ENCODE results near the gene HOXA1. TPM values are rescaled to one million over a fixed set of nuclear protein-coding genes. Genes with fewer than 3 reads are reported as not detected.
A peak's percentile ranks its signal among the peaks of the same experiment; 100 is the strongest.

HOXA1 gene
- polyA plus RNA-seq, 4 donors, result 0.49 to 4.5 (median 0.81) TPM; not detected in 1

DNA sequence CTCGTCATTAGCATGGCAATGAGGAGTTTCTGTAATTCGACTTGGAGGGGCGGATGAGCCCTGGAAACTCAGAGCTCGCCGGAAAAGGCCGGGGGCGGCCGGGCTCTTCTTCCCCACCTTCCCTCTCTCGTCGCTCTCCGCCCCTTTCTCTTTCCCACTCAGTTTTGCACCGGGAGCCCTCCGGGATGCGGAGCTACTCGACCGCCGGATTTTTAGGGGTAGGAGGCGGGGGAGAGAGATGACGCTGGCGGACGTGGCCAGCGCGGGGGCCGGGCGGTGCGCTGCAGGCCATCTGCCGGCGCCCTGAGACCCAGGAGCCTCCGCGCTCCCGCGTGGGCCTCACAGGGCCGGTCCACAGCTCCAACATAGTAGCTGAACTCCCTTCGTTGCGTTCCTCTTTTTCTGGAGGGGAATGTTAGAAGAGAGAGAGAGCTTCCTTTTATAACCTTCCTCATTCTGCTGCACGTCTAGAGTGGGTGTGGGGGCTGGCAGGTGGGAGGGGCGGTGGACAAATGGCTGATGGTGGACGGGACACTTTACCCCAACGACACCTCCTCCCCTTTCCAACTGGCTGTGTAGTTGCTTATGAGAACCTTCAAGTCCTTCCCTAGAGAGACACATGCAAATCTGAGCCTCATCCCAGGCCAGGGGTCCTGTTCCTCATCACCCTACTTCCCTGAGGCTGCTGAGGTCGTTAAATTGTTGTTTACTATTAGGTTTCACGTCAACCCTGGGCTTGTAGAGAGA, 1.1 kb upstream of the HOXA1 start:
- peaks cover 0 to 12% (median 0%) of the 10 kb centered on the region in 3 donors for H3K36me3 ChIP-seq (ENCODE audit: control insufficient read depth in 3 of 3, insufficient read depth in 2 of 3, low read depth in 1 of 3, low read length in 3 of 3)
- H3K4me3 ChIP-seq (ENCODE audit: low read depth in 1 of 3, low read length in 3 of 3), result peak overlapping the region; percentile 78 to 98 (median 81)
- H3K9me3 ChIP-seq (ENCODE audit: control insufficient read depth in 2 of 2, insufficient read depth in 1 of 2, low read depth in 1 of 2, low read length in 1 of 2), result no peaks in the 10 kb centered on the region
- H3K27me3 ChIP-seq (ENCODE audit: control insufficient read depth in 3 of 3, insufficient read depth in 3 of 3, low read length in 3 of 3), result peaks cover 3 to 84% (median 13%) of the 10 kb centered on the region in 3 donors
- DNase-seq (peak in 1 of 2 donors; percentile 62), FAIRE-seq (no peak)
- H3K27ac ChIP-seq (ENCODE audit: low read depth in 1 of 3, low read length in 2 of 3), result peak overlapping the region; percentile 14 to 92 (median 84)
- peaks cover 2 to 10% (median 2%) of the 10 kb centered on the region in 3 donors for H3K4me1 ChIP-seq (ENCODE audit: control insufficient read depth in 3 of 3, insufficient read depth in 2 of 3, low read depth in 1 of 3, low read length in 2 of 3)
- 1 to 4% (median 2%) methylated on average over 36 to 41 of the region's 41 CpGs for WGBS, 3 donors

DNA sequence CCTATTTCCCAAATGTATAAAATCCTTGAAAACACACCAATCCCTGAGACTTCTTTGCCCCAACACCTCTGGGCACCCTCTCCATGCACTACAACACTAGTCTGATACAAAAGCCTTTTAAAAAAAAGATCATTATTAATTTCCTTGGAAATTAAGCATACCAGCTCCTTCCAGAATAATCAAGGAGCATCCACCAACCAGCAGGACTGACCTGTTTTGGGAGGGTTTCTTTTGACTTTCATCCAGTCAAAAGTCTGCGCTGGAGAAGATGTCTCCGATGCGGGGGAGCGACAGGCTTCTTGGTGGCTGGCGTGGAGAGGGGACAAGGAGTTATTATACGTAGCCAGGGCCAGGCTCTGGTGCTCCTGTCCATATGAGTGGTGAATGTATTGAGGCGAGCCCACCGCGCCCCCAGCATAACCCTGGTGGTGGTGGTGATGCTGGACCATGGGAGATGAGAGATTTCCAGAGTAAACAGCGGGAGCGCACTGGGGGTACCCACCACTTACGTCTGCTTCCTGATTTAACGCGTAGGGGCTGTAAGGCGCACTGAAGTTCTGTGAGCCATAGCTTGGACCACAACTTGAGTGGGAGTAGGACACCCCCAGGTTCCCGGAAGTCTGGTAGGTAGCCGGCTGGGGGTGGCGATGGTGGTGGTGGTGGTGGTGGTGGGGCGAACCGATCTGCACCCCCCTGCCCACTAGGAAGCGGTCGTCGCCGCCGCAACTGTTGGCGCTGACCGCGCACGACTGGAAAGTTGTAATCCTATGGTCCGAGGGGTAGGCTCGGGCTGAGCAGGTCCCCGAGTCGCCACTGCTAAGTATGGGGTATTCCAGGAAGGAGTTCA, 527 bp downstream of the HOXA1 start:
- WGBS, 3 donors, result 14 to 16% (median 15%) methylated on average over 33 of the region's 33 CpGs

DNA sequence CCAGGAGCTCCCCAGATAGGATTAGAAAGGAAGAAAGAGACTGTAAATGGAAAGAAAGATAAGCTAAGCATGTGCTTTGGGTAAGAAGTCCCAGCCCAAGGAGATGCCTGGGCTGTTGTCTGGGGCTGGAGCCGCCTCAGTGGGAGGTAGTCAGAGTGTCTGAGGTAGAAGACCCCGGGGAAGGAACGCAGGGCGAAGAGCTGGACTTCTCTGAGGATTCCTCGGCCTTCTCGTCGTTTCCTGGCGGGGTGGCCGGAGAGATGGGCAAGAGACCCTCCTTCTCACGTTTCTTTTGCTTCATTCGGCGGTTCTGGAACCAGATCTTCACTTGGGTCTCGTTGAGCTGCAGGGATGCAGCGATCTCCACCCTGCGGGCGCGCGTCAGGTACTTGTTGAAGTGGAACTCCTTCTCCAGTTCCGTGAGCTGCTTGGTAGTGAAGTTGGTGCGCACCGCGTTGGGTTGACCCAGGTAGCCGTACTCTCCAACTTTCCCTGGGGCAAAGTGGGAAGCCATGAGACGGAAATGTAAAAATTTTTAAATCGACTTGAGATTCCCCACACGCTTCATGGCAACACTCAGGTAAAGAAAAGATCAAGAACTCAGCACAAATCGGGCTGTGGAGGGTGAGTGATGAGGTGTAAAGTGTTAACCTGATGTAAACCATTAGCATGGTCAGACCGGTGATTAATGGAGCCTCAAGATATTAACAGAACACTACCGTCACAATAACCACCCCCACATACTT, 1.3 kb downstream of the HOXA1 start:
- H3K9me3 ChIP-seq (ENCODE audit: control insufficient read depth in 2 of 2, insufficient read depth in 1 of 2, low read depth in 1 of 2, low read length in 1 of 2), result no peaks in the 10 kb centered on the region
- peaks cover 0 to 8% (median 0%) of the 10 kb centered on the region in 3 donors for H3K36me3 ChIP-seq (ENCODE audit: control insufficient read depth in 3 of 3, insufficient read depth in 2 of 3, low read depth in 1 of 3, low read length in 3 of 3)
- H3K27me3 ChIP-seq (ENCODE audit: control insufficient read depth in 3 of 3, insufficient read depth in 3 of 3, low read length in 3 of 3), result peaks cover 7 to 81% (median 8%) of the 10 kb centered on the region in 3 donors
- 66 to 77% (median 71%) methylated on average over 29 of the region's 29 CpGs for WGBS, 3 donors
- H3K4me3 ChIP-seq (ENCODE audit: low read depth in 1 of 3, low read length in 3 of 3), result no peak overlapping the region
- no peak for FAIRE-seq
- H3K27ac ChIP-seq (ENCODE audit: low read depth in 1 of 3, low read length in 2 of 3), result no peak overlapping the region
- peaks cover 0 to 10% (median 2%) of the 10 kb centered on the region in 3 donors for H3K4me1 ChIP-seq (ENCODE audit: control insufficient read depth in 3 of 3, insufficient read depth in 2 of 3, low read depth in 1 of 3, low read length in 2 of 3)
- peak in 1 of 2 donors; percentile 1 for DNase-seq

More for the DNA sequence above, 527 bp downstream of the HOXA1 start:
- Histone ChIP-seq H3K27ac (ENCODE audit: low read depth in 1 of 3, low read length in 2 of 3) (peak overlapping the region in 1 of 3 donors; percentile 47), H3K9me3 (ENCODE audit: control insufficient read depth in 2 of 2, insufficient read depth in 1 of 2, low read depth in 1 of 2, low read length in 1 of 2) (no peaks in the 10 kb centered on the region), H3K27me3 (ENCODE audit: control insufficient read depth in 3 of 3, insufficient read depth in 3 of 3, low read length in 3 of 3) (peaks cover 3 to 79% (median 8%) of the 10 kb centered on the region in 3 donors), H3K4me1 (ENCODE audit: control insufficient read depth in 3 of 3, insufficient read depth in 2 of 3, low read depth in 1 of 3, low read length in 2 of 3) (peaks cover 0 to 10% (median 2%) of the 10 kb centered on the region in 3 donors), H3K36me3 (ENCODE audit: control insufficient read depth in 3 of 3, insufficient read depth in 2 of 3, low read depth in 1 of 3, low read length in 3 of 3) (peaks cover 0 to 8% (median 0%) of the 10 kb centered on the region in 3 donors), H3K4me3 (ENCODE audit: low read depth in 1 of 3, low read length in 3 of 3) (peak overlapping the region; percentile 17 to 81 (median 78))
- FAIRE-seq (no peak), DNase-seq (no peak)

DNA sequence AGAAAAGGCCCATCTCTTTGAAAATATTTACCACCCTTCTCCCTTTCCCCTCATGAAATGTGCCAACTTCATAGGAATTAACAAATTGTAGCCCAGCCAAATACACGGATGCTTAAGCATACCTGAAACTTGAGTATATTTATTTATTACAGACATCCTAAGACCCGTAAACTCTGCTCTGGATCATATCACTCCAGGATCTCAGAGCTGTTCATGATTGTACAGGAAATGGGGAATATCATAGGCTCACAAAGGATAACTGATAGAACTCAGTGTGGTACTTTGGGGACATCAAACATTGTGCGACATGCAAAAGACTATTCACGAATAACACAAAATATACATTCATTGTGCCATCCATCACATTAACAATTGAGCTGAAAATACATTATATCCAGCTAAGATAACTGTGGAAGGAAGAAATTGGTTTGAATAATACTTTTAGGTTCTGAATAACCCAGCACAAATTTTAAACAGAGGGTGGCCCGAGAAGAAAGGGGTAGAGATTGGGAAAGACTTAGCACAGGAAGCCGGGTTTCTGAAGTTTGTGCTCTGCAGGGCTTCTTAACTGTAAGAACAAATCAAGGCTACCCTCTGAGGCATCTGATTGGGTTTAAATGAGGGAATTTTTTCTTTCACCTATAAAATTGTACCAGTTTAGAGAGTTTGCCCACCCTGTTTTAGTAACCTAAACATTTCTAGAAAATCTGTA, 2.5 kb downstream of the HOXA1 start:
- 70 to 74% (median 73%) methylated on average over 6 of the region's 6 CpGs for WGBS, 3 donors
- FAIRE-seq, result no peak
- H3K36me3 ChIP-seq (ENCODE audit: control insufficient read depth in 3 of 3, insufficient read depth in 2 of 3, low read depth in 1 of 3, low read length in 3 of 3), result peaks cover 0 to 1% (median 0%) of the 10 kb centered on the region in 3 donors
- H3K4me1 ChIP-seq (ENCODE audit: control insufficient read depth in 3 of 3, insufficient read depth in 2 of 3, low read depth in 1 of 3, low read length in 2 of 3), result peaks cover 0 to 6% (median 0%) of the 10 kb centered on the region in 3 donors
- H3K9me3 ChIP-seq (ENCODE audit: control insufficient read depth in 2 of 2, insufficient read depth in 1 of 2, low read depth in 1 of 2, low read length in 1 of 2), result peaks cover 0 to 2% of the 10 kb centered on the region in 2 donors
- DNase-seq, result peak in 1 of 2 donors; percentile 0
- no peak overlapping the region for H3K4me3 ChIP-seq (ENCODE audit: low read depth in 1 of 3, low read length in 3 of 3)
- peaks cover 8 to 80% (median 9%) of the 10 kb centered on the region in 3 donors for H3K27me3 ChIP-seq (ENCODE audit: control insufficient read depth in 3 of 3, insufficient read depth in 3 of 3, low read length in 3 of 3)
- no peak overlapping the region for H3K27ac ChIP-seq (ENCODE audit: low read depth in 1 of 3, low read length in 2 of 3)

DNA sequence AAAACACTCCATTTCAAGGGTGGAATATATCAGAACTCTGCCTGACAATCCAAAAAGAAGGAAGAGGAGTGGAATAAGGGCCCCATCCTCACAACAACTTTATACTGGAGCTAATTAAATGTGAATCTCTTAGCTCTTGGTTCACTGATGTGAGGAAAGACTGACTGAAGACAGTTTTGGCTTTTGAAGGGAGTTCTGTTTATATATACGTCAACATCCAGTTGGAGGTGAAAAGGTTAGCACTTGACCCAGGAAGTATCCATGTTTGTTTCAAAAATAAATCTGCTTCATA, 3.0 kb downstream of the HOXA1 start:
- H3K36me3 ChIP-seq (ENCODE audit: control insufficient read depth in 3 of 3, insufficient read depth in 2 of 3, low read depth in 1 of 3, low read length in 3 of 3), result no peaks in the 10 kb centered on the region
- WGBS, 3 donors, result 64 to 77% (median 76%) methylated on average over 1 of the region's 1 CpG
- H3K4me1 ChIP-seq (ENCODE audit: control insufficient read depth in 3 of 3, insufficient read depth in 2 of 3, low read depth in 1 of 3, low read length in 2 of 3), result peaks cover 0 to 5% (median 0%) of the 10 kb centered on the region in 3 donors
- no peak overlapping the region for H3K27ac ChIP-seq (ENCODE audit: low read depth in 1 of 3, low read length in 2 of 3)
- H3K4me3 ChIP-seq (ENCODE audit: low read depth in 1 of 3, low read length in 3 of 3), result no peak overlapping the region
- DNase-seq (no peak), FAIRE-seq (no peak)
- peaks cover 8 to 80% (median 11%) of the 10 kb centered on the region in 3 donors for H3K27me3 ChIP-seq (ENCODE audit: control insufficient read depth in 3 of 3, insufficient read depth in 3 of 3, low read length in 3 of 3)
- peaks cover 0 to 6% of the 10 kb centered on the region in 2 donors for H3K9me3 ChIP-seq (ENCODE audit: control insufficient read depth in 2 of 2, insufficient read depth in 1 of 2, low read depth in 1 of 2, low read length in 1 of 2)

DNA sequence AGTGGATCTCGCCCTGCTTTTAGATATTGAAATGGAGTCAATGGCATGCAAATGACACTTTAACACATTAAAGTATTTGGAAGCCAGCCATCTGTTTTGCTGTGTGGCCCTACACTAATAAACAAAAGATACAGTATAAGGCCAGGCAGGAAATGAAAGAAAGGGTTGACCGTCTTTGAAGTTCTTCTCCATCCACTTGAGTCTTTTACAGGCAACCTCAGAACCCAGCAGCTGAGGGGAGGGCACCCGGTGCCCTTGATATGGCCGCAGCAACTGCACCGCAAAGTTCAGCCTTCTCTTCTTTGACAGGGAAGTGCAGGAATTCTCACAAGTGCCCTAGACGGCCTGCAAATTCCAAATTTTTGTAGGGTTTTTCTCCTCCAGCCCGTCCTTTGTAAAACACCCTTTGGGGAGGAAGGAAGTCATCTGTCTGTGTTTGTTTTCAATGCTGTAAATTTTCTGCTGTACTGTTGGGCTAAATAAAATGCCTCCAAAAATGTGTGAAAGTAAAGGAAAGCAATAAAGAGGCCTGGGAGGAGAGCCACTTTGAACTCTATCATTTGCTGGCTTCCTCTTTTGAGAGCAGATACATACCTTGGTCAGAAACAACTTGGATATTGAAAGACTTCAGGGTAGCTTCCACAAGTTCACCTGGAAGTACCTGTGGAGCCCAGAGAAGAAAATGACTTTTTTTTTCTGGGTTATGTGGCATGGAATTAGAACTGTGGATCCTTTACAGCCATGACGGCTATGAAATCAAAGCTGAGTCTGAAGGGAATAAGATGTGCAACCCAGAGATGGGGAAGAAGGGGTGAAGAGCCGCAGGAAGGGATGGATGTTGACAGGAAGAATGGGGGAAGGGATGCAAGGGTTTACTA, 3.6 kb downstream of the HOXA1 start:
- no peaks in the 10 kb centered on the region for H3K36me3 ChIP-seq (ENCODE audit: control insufficient read depth in 3 of 3, insufficient read depth in 2 of 3, low read depth in 1 of 3, low read length in 3 of 3)
- DNase-seq (peak in 1 of 2 donors; percentile 3), FAIRE-seq (no peak)
- H3K9me3 ChIP-seq (ENCODE audit: control insufficient read depth in 2 of 2, insufficient read depth in 1 of 2, low read depth in 1 of 2, low read length in 1 of 2), result peaks cover 0 to 8% of the 10 kb centered on the region in 2 donors
- WGBS, 3 donors, result 59 to 71% (median 63%) methylated on average over 9 of the region's 9 CpGs
- H3K4me1 ChIP-seq (ENCODE audit: control insufficient read depth in 3 of 3, insufficient read depth in 2 of 3, low read depth in 1 of 3, low read length in 2 of 3), result peaks cover 0 to 3% (median 0%) of the 10 kb centered on the region in 3 donors
- peaks cover 8 to 78% (median 10%) of the 10 kb centered on the region in 3 donors for H3K27me3 ChIP-seq (ENCODE audit: control insufficient read depth in 3 of 3, insufficient read depth in 3 of 3, low read length in 3 of 3)
- H3K27ac ChIP-seq (ENCODE audit: low read depth in 1 of 3, low read length in 2 of 3), result no peak overlapping the region
- no peak overlapping the region for H3K4me3 ChIP-seq (ENCODE audit: low read depth in 1 of 3, low read length in 3 of 3)

DNA sequence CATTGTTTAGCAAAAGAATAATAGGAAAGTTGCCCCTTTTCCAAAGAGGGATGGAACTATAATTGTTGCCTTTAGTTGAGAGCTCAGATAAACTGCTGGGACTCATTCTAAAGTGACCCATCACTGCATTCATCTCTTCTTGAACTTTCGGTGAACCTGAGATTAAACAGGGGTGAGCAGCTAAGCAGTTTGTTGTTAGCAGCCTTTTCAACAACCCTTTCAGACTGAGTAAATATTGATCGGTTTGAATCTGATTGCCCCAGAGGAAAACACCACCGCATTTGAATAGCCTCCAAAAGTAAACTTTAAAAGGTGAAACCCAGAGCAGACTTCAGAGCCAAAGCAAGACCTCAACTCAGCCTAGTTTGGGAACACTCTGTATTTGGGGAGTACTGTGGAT, 4.7 kb downstream of the HOXA1 start:
- Histone ChIP-seq H3K36me3 (ENCODE audit: control insufficient read depth in 3 of 3, insufficient read depth in 2 of 3, low read depth in 1 of 3, low read length in 3 of 3) (no peaks in the 10 kb centered on the region), H3K27me3 (ENCODE audit: control insufficient read depth in 3 of 3, insufficient read depth in 3 of 3, low read length in 3 of 3) (peaks cover 8 to 68% (median 10%) of the 10 kb centered on the region in 3 donors), H3K27ac (ENCODE audit: low read depth in 1 of 3, low read length in 2 of 3) (no peak overlapping the region), H3K4me3 (ENCODE audit: low read depth in 1 of 3, low read length in 3 of 3) (no peak overlapping the region), H3K9me3 (ENCODE audit: control insufficient read depth in 2 of 2, insufficient read depth in 1 of 2, low read depth in 1 of 2, low read length in 1 of 2) (peaks cover 0 to 8% of the 10 kb centered on the region in 2 donors), H3K4me1 (ENCODE audit: control insufficient read depth in 3 of 3, insufficient read depth in 2 of 3, low read depth in 1 of 3, low read length in 2 of 3) (no peaks in the 10 kb centered on the region)
- FAIRE-seq (no peak), DNase-seq (no peak)
- WGBS, 3 donors, result 15 to 29% (median 20%) methylated on average over 3 of the region's 3 CpGs

Measured in small intestine (tissue), 7 donors.